Gastrocnemius medialis (tissue), 4 donors: ENCODE data around the gene MED13L. TPM values are rescaled to one million over a fixed set of nuclear protein-coding genes. Genes with fewer than 3 reads are reported as not detected.

Source experiments
- ATAC-seq, 2 donors: fragments of 150-250 bp; one replicate each; pipeline ENCODE4 v1.9.1; 2016
- DNase-seq, 2 donors: peaks; one replicate each; pipeline ENCODE4 v3.0.0-alpha.2; 2019
- H3K27ac ChIP-seq, 4 donors: fragments of 200-600 bp; sonication (generic); 1 replicate in 1 of 4; 2 replicates in 3 of 4; pipeline ENCODE4 v1.5.1; 2016 to 2018; ENCODE audit warnings: mild to moderate bottlenecking in 2 of 4, moderate library complexity in 1 of 4
- H3K27me3 ChIP-seq, 3 donors: fragments of 200-600 bp; sonication (generic) in 2 of 3; 1 replicate in 1 of 3; 2 replicates in 2 of 3; pipeline versions ENCODE4 v1.5.1 to v1.6.0; 2016 to 2019; ENCODE audit warnings: mild to moderate bottlenecking in 1 of 3, moderate library complexity in 1 of 3
- H3K36me3 ChIP-seq, 2 donors: fragments of 200-600 bp; sonication (generic) in 1 of 2; one replicate each; pipeline ENCODE4 v1.5.1; 2017 to 2018
- H3K4me1 ChIP-seq, 2 donors: fragments of 200-600 bp; sonication (generic) in 1 of 2; one replicate each; pipeline ENCODE4 v1.5.1; 2016 to 2017; ENCODE audit warnings: mild to moderate bottlenecking in 2 of 2
- H3K4me3 ChIP-seq, 4 donors: fragments of 200-600 bp; sonication (generic) in 3 of 4; 1 replicate in 1 of 4; 2 replicates in 3 of 4; pipeline ENCODE4 v1.5.1; 2016 to 2019; ENCODE audit warnings: mild to moderate bottlenecking in 2 of 4
- H3K9me3 ChIP-seq, 3 donors: fragments of 200-600 bp; sonication (generic) in 2 of 3; 1 replicate in 1 of 3; 2 replicates in 2 of 3; pipeline ENCODE4 v1.5.1; 2016 to 2019
- POLR2A ChIP-seq, 2 donors: fragments of 450-650 bp; IDR thresholded peaks; one replicate each; pipeline ENCODE4 v1.6.1; 2017; ENCODE audit warnings: antibody characterized with exemption in 2 of 2, mild to moderate bottlenecking in 2 of 2, moderate library complexity in 2 of 2
- in situ Hi-C, 4 donors: fragments of 200-750 bp; cut with MboI; loops; one replicate each; pipeline versions ENCODE4 v1.15.0 to v1.8.0; 2017; ENCODE audit warnings: low sequenced_read_pairs in 4 of 4
- intact Hi-C: fragments of 100-400 bp; cut with DNase I; formaldehyde crosslinking; loops from one replicate; pipeline ENCODE4 v1.15.1; 2023; ENCODE audit warnings: low total_unique reads
- total RNA-seq, 4 donors: library from RNA; depleted of rRNA; stranded (reverse); fragments of >200 nt; gene quantifications; one replicate each; pipeline versions ENCODE4 v1.1.0 to v1.2.3, GENCODE V29; 2016
- TF ChIP-seq, protein P1 (sequence below), 5 experiments: fragments of 450-650 bp in 3 of 5; fragments of 200-600 bp in 2 of 5; sonication (generic) in 2 of 5; IDR thresholded peaks in 4 of 5; conservative IDR thresholded peaks in 1 of 5; 1 replicate in 4 of 5; 2 replicates in 1 of 5; pipeline ENCODE4 v1.5.1; 2016 to 2019; ENCODE audit warnings: antibody characterized with exemption in 5 of 5, mild to moderate bottlenecking in 3 of 5, moderate library complexity in 3 of 5

Gene MED13L
- total RNA-seq, 4 donors from 2014 or later = 59.5 to 92.6 (median 74.1) TPM

GRCh38 chr12:116215023-116215422 is 62.5 kb downstream of the MED13L start:
- Histone ChIP-seq H3K4me3 (no peak overlapping the region), H3K27ac (no peak overlapping the region), H3K36me3 (no peaks in the 10 kb centered on the region), H3K27me3 (no peaks in the 10 kb centered on the region), H3K9me3 (no peaks in the 10 kb centered on the region), H3K4me1 (peaks cover 68 to 79% of the 10 kb centered on the region in 2 donors)
- intact Hi-C loops (no loop called here), in situ Hi-C loops (no loop called here)
- DNase-seq (no peak), ATAC-seq (no peak)
- no peak for TF ChIP-seq POLR2A (IDR thresholded peaks at IDR 0.05)
- TF ChIP-seq, protein P1, sequence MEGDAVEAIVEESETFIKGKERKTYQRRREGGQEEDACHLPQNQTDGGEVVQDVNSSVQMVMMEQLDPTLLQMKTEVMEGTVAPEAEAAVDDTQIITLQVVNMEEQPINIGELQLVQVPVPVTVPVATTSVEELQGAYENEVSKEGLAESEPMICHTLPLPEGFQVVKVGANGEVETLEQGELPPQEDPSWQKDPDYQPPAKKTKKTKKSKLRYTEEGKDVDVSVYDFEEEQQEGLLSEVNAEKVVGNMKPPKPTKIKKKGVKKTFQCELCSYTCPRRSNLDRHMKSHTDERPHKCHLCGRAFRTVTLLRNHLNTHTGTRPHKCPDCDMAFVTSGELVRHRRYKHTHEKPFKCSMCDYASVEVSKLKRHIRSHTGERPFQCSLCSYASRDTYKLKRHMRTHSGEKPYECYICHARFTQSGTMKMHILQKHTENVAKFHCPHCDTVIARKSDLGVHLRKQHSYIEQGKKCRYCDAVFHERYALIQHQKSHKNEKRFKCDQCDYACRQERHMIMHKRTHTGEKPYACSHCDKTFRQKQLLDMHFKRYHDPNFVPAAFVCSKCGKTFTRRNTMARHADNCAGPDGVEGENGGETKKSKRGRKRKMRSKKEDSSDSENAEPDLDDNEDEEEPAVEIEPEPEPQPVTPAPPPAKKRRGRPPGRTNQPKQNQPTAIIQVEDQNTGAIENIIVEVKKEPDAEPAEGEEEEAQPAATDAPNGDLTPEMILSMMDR (IDR thresholded peaks at IDR 0.05 in 4 of 5, conservative IDR thresholded peaks at IDR 0.05 in 1 of 5) = no peak

DNA sequence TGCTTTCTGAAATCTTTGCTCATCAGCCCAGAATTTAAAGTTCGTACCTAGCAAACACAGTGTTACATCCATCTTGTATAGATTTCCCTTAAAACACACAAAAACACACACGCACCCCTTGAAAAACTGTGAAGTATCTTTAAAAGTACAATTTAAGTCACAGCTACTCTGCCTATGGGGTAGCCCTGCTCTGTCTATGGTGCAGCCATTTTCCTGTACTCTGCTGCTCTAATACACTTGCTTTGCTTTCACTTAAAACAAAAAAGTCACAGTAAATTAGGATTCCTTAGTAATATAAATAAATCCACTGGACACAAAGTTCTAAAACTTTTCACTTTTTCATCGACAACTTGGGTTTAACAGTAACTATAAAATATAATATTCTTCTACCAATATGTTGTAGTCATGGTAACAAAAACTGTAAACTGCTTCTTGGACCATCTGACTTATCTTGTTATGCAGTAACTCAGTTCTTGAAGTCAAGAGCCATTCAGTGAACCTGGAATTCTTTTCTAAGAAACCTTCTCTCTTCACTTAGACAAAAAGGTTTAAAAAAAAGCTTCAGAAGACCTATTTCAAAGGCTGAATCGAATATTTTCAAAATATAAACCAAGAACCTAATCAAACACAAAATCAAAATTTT is 63.5 kb downstream of the MED13L start:
- TF ChIP-seq, protein P1 (IDR thresholded peaks at IDR 0.05 in 4 of 5, conservative IDR thresholded peaks at IDR 0.05 in 1 of 5) = no peak
- no peak for TF ChIP-seq POLR2A (IDR thresholded peaks at IDR 0.05)
- H3K9me3 ChIP-seq = no peaks in the 10 kb centered on the region
- peaks cover 74 to 89% of the 10 kb centered on the region in 2 donors for H3K4me1 ChIP-seq
- in situ Hi-C loops (no loop called here), intact Hi-C loops (no loop called here)
- ATAC-seq (no peak), DNase-seq (no peak)
- no peaks in the 10 kb centered on the region for H3K27me3 ChIP-seq
- H3K27ac ChIP-seq = no peak overlapping the region
- H3K4me3 ChIP-seq = no peak overlapping the region
- H3K36me3 ChIP-seq = no peaks in the 10 kb centered on the region

DNA sequence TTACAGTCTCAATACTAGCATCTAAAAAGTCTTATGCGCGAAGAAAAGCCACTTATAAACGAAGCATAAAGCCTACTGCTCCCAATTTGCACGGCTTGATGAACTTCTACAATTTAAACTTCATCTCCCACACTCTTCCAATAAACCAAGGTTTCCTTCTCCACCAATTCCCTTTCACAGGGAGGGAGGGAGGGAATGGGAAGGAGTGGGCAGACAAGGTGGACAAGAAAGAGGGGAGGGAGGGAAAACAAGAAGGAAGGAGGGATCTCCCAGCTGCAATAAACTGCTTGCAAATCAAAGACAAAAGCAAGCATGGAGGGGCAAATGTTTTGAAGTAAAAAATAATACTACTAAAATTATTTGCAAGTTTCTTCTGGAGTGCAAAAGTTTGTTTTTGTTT is 64.5 kb downstream of the MED13L start:
- Histone ChIP-seq H3K36me3 (no peaks in the 10 kb centered on the region), H3K4me1 (peaks cover 72 to 89% of the 10 kb centered on the region in 2 donors), H3K27ac (no peak overlapping the region), H3K27me3 (no peaks in the 10 kb centered on the region), H3K4me3 (no peak overlapping the region), H3K9me3 (no peaks in the 10 kb centered on the region)
- in situ Hi-C loops = no loop called here
- no peak for ATAC-seq
- no peak for TF ChIP-seq POLR2A (IDR thresholded peaks at IDR 0.05)
- TF ChIP-seq, protein P1 (IDR thresholded peaks at IDR 0.05 in 4 of 5, conservative IDR thresholded peaks at IDR 0.05 in 1 of 5) = no peak
- intact Hi-C loops = no loop called here
- no peak for DNase-seq

DNA sequence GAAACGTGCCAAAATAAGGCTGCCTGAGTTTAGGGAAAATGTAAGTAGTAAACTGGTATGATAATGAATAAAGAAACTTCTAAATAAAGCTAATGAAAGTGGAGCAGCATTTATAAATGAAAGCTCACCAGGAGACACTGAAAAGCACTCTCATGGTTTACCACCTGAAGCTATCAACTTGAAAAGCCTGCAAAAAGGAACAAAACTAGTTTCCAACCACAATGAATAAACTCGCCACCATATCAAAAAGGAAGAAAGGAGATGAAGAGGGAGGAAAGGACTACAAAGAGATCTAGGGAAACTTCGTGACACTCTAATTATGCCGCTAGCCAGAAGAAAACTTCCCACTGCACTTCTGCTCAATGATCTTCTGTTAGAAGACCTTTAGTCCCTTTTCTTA is 66.7 kb downstream of the MED13L start:
- DNase-seq (no peak), ATAC-seq (no peak)
- Histone ChIP-seq H3K36me3 (no peaks in the 10 kb centered on the region), H3K9me3 (no peaks in the 10 kb centered on the region), H3K27ac (no peak overlapping the region), H3K4me3 (no peak overlapping the region), H3K27me3 (no peaks in the 10 kb centered on the region), H3K4me1 (peaks cover 63 to 79% of the 10 kb centered on the region in 2 donors)
- intact Hi-C loops = no loop called here
- in situ Hi-C loops = no loop called here
- TF ChIP-seq, protein P1 (IDR thresholded peaks at IDR 0.05 in 4 of 5, conservative IDR thresholded peaks at IDR 0.05 in 1 of 5) = no peak
- TF ChIP-seq POLR2A (IDR thresholded peaks at IDR 0.05) = no peak

DNA sequence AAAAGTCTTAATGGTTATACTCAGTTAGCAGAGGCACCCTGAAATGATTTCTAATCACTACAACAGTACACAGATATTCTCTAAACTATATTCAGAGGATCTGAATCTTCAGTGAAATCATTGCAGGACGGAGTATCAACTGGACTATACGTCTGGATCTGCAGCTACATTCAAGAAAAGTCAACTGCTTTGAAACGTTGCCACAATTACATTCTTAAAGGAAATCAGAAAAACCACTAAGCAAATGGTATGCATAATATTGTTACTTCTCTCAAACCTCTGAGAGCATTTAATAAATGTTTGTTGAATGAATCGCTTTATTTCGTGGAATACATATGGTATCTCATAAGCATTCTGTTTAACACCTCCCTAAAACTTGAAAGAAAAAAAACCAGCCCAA is 67.4 kb downstream of the MED13L start:
- no peaks in the 10 kb centered on the region for H3K27me3 ChIP-seq
- H3K4me3 ChIP-seq = no peak overlapping the region
- no peak overlapping the region for H3K27ac ChIP-seq
- no peak for TF ChIP-seq POLR2A (IDR thresholded peaks at IDR 0.05)
- TF ChIP-seq, protein P1 (IDR thresholded peaks at IDR 0.05 in 4 of 5, conservative IDR thresholded peaks at IDR 0.05 in 1 of 5) = no peak
- no peaks in the 10 kb centered on the region for H3K36me3 ChIP-seq
- no peak for ATAC-seq
- no peaks in the 10 kb centered on the region for H3K9me3 ChIP-seq
- DNase-seq = no peak
- H3K4me1 ChIP-seq = peaks cover 61 to 72% of the 10 kb centered on the region in 2 donors
- intact Hi-C loops = no loop called here
- in situ Hi-C loops = no loop called here
